ENCODE data around the gene CD40. TPM values are rescaled to one million over a fixed set of nuclear protein-coding genes. Genes with fewer than 3 reads are reported as not detected.

CD40 gene
- total RNA-seq, 1 donor from 2014 or later = 1.5 TPM

GRCh38 chr20:46083101-46083500 is 35.0 kb upstream of the CD40 start:
- Mint-ChIP-seq H3K9me3 (no peaks in the 10 kb centered on the region), H3K4me3 (no peak overlapping the region), H3K4me1 (ENCODE audit: unreplicated experiment) (peaks cover 50% of the 10 kb centered on the region), H3K36me3 (no peaks in the 10 kb centered on the region), H3K27ac (no peak overlapping the region), H3K27me3 (no peaks in the 10 kb centered on the region)
- TF ChIP-seq, protein P1, sequence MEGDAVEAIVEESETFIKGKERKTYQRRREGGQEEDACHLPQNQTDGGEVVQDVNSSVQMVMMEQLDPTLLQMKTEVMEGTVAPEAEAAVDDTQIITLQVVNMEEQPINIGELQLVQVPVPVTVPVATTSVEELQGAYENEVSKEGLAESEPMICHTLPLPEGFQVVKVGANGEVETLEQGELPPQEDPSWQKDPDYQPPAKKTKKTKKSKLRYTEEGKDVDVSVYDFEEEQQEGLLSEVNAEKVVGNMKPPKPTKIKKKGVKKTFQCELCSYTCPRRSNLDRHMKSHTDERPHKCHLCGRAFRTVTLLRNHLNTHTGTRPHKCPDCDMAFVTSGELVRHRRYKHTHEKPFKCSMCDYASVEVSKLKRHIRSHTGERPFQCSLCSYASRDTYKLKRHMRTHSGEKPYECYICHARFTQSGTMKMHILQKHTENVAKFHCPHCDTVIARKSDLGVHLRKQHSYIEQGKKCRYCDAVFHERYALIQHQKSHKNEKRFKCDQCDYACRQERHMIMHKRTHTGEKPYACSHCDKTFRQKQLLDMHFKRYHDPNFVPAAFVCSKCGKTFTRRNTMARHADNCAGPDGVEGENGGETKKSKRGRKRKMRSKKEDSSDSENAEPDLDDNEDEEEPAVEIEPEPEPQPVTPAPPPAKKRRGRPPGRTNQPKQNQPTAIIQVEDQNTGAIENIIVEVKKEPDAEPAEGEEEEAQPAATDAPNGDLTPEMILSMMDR (conservative IDR thresholded peaks at IDR 0.05) = no peak
- no peak for DNase-seq (ENCODE audit: extremely low spot score, unreplicated experiment)

DNA sequence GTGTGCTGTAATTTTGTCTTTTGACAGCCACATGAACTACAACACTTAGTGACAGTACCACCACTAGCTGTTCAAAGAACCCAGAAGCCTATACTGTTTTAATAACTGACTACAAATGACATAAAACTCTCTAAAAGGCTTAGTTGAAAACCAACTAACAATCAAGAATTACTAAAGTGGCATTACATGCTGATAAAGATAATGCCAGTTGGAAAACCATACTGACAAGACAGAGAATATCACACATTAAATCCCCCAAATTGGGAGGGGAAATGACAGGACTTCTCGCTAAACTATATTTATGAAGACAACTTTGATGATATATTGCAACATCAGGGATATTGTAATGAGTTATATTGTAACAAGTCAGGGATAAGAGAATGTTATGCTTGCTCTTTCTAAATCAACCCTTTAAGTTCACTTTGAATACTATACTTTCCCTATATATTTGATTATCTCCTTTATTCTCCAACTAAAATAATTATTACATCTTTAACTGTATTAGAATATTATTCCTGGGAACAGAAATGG is 34.5 kb upstream of the CD40 start:
- no peaks in the 10 kb centered on the region for H3K27me3 Mint-ChIP-seq
- no peak overlapping the region for H3K27ac Mint-ChIP-seq

DNA sequence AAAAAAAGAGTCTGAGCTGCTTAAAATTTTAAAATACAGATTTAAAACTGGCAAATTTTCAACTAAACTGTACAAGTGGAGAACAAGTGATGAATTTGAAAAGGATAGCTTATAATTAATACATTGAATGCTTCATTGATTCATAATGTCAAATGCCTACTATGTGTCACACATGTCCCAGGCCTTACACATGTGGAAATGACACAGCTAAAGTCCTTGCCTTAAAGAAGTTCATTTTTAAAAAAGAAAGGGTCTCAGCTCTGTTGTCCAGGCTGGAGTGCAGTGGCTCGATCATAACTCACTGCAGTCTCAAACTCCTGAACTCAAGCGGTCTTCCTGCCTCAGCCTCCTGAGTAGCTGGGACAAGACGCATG is 33.3 kb upstream of the CD40 start:
- DNase-seq (ENCODE audit: extremely low spot score, unreplicated experiment) = no peak
- H3K36me3 Mint-ChIP-seq = no peaks in the 10 kb centered on the region
- H3K27ac Mint-ChIP-seq = peak overlapping the region; percentile 37
- no peak overlapping the region for H3K4me3 Mint-ChIP-seq
- no peaks in the 10 kb centered on the region for H3K9me3 Mint-ChIP-seq
- TF ChIP-seq, protein P1 (conservative IDR thresholded peaks at IDR 0.05) = no peak
- H3K4me1 Mint-ChIP-seq (ENCODE audit: unreplicated experiment) = peaks cover 56% of the 10 kb centered on the region
- H3K27me3 Mint-ChIP-seq = no peaks in the 10 kb centered on the region

More for the DNA sequence above, 34.5 kb upstream of the CD40 start:
- Mint-ChIP-seq H3K4me1 (ENCODE audit: unreplicated experiment) (peaks cover 55% of the 10 kb centered on the region), H3K9me3 (no peaks in the 10 kb centered on the region), H3K4me3 (no peak overlapping the region), H3K36me3 (no peaks in the 10 kb centered on the region)
- no peak for DNase-seq (ENCODE audit: extremely low spot score, unreplicated experiment)
- TF ChIP-seq, protein P1 (conservative IDR thresholded peaks at IDR 0.05) = no peak

DNA sequence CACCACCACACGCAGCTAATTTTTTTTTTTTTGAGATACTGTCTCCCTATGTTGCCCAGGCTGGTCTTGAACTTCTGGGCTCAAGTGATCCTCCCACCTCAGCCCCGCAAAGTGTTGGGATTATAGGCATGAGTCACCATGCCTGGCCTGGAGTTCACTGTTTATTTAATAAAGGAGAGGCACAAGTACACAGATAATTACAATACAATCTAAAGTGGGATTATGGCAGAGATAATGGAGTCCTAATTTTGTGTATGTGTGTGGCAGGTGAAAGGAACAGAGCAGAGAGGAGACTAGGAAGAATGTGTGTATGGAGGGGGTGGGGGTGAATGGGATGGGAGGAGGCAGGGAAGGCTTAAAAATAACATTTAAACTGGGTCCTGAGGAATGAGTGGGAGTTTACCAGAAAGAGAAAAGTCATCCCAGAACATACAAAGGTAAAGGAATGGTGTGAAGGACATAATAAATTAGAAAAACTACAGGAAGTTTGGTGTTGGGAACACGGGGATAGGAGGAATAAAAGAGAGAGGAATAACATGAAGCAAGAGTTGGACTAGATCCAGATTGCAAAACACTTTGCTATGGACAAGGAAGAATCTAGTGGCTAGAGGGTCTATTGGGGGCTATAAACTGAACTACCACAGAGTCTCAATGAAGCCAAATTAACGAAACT is 32.8 kb upstream of the CD40 start:
- DNase-seq (ENCODE audit: extremely low spot score, unreplicated experiment) = no peak
- H3K4me3 Mint-ChIP-seq = peak overlapping the region; percentile 13
- H3K27me3 Mint-ChIP-seq = no peaks in the 10 kb centered on the region
- no peaks in the 10 kb centered on the region for H3K36me3 Mint-ChIP-seq
- TF ChIP-seq, protein P1 (conservative IDR thresholded peaks at IDR 0.05) = no peak
- H3K9me3 Mint-ChIP-seq = no peaks in the 10 kb centered on the region
- H3K4me1 Mint-ChIP-seq (ENCODE audit: unreplicated experiment) = peaks cover 59% of the 10 kb centered on the region
- H3K27ac Mint-ChIP-seq = peak overlapping the region; percentile 37

DNA sequence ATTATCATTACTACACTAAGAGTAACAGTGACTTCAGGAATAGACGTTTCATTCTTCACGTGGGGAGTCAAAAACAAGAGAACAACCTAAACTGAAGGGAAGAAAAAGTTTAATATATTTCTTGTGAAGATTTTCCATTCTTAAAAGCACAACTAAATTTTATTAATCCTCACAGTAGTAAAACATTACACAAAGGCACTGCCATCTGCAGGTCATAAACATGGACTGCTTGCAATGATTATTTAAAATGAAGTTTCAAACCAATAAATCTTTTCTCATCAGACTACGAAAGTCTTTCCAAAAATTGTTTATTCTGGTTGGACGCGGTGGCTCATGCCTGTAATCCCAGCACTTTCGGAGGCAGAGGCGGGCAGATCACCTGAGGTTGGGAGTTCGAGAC is 31.0 kb upstream of the CD40 start:
- Mint-ChIP-seq H3K4me1 (ENCODE audit: unreplicated experiment) (peaks cover 53% of the 10 kb centered on the region), H3K36me3 (no peaks in the 10 kb centered on the region), H3K27ac (peak overlapping the region; percentile 2), H3K9me3 (no peaks in the 10 kb centered on the region), H3K27me3 (peaks cover 4% of the 10 kb centered on the region), H3K4me3 (peak overlapping the region; percentile 88)
- TF ChIP-seq, protein P1 (conservative IDR thresholded peaks at IDR 0.05) = peak; percentile 61
- no peak for DNase-seq (ENCODE audit: extremely low spot score, unreplicated experiment)
